Stimulated activated CD8-positive, alpha-beta memory T cell treated with anti-CD3 and anti-CD28 coated beads, Interleukin-15, amount 100 ng/mL, for 48 hours (primary cell): ENCODE data around the gene LTC4S.
A peak's percentile ranks its signal among the peaks of the same experiment; 100 is the strongest.
"Not testable (repeated sequence)": the region's sequence is repeated elsewhere in the genome, so short reads cannot be mapped to it uniquely, and the experiment has no call there.

ENCODE experiments used
- DNase-seq, 2 donors: peaks; one replicate each; pipeline ENCODE4 v3.0.0-alpha.2; 2020; ENCODE audit warnings: low read depth in 2 of 2

The LTC4S gene

GRCh38 chr5:179825655-179826182 lies 31.9 kb downstream of the LTC4S start:
- no peak for DNase-seq

GRCh38 chr5:179827680-179828079 lies 33.9 kb downstream of the LTC4S start:
- no peak for DNase-seq

- DNase-seq: no peak
These were observed 35.1 kb downstream of the LTC4S start for GRCh38 chr5:179828756-179829421.

- no peak for DNase-seq
These were observed 36.1 kb downstream of the LTC4S start for GRCh38 chr5:179829732-179830435.

- DNase-seq: no peak
These were observed 37.2 kb downstream of the LTC4S start for GRCh38 chr5:179830818-179831468.

- DNase-seq: no peak
These were observed 38.4 kb downstream of the LTC4S start for GRCh38 chr5:179832039-179832745.

- DNase-seq: no peak
These were observed 39.4 kb downstream of the LTC4S start for GRCh38 chr5:179833056-179833708.

- no peak for DNase-seq
These were observed 39.9 kb downstream of the LTC4S start for GRCh38 chr5:179833709-179834070.

GRCh38 chr5:179834120-179834519 lies 40.3 kb downstream of the LTC4S start:
- DNase-seq: no peak

GRCh38 chr5:179834871-179835270 lies 41.1 kb downstream of the LTC4S start:
- DNase-seq: not testable (repeated sequence)

- DNase-seq: peak in 1 of 2 donors; percentile 40
These were observed 42.6 kb downstream of the LTC4S start for GRCh38 chr5:179836225-179837019.

- DNase-seq: no peak
These were observed 43.6 kb downstream of the LTC4S start for GRCh38 chr5:179837076-179838011.

- no peak for DNase-seq
These were observed 45.8 kb downstream of the LTC4S start for GRCh38 chr5:179839328-179840256.

GRCh38 chr5:179840321-179840720 lies 46.5 kb downstream of the LTC4S start:
- DNase-seq: no peak

- no peak for DNase-seq
These were observed 47.0 kb downstream of the LTC4S start for GRCh38 chr5:179840766-179841165.

- DNase-seq: no peak
These were observed 47.8 kb downstream of the LTC4S start for GRCh38 chr5:179841621-179842020.
